ENCODE measurements around the gene CSF2RB. TPM values are rescaled to one million over a fixed set of nuclear protein-coding genes. Genes with fewer than 3 reads are reported as not detected.

CSF2RB gene
- total RNA-seq, 6 experiments from 2014 or later: 0.88 to 4.7 (median 2.4) TPM

DNA sequence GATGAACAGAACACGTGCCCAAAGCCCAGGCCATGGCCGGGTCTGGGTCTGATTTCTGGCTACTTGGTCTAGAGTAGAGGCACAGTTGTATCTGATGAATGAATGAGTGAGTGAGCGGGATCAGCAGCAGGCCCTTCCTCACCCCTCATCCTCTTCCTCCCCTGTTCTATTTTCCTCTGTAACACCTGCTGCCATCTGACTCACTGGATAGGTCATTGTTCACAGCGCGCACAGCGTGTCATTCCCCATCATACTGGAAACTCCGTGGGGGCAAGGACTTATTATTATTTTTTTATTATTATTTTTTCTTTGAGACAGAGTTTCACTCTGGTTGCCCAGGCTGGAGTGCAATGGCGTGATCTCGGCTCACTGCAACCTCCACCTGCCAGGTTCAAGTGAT lies 38.7 kb upstream of the CSF2RB start:
- TF ChIP-seq CTCF (IDR thresholded peaks at IDR 0.05) (no peak), POLR2A (IDR thresholded peaks at IDR 0.05) (no peak)
- intact Hi-C loops (cut with DNase I): loop anchor here (10.0 kb wide), 2 partner anchors 90 to 100 kb away; no protein-coding TSS in a partner anchor
- no peaks in the 10 kb centered on the region for H3K27me3 ChIP-seq
- H3K4me1 ChIP-seq: peaks cover 0 to 12% (median 5%) of the 10 kb centered on the region in 4 donors
- no peaks in the 10 kb centered on the region for H3K36me3 ChIP-seq
- WGBS (ENCODE audit: insufficient coverage, low coverage, low lambda C conversion rate, missing lambda C conversion rate): 92% methylated on average over 7 of the region's 9 CpGs
- no peaks in the 10 kb centered on the region for H3K9me3 ChIP-seq
- no peak for ATAC-seq
- no peak for DNase-seq
- H3K4me3 ChIP-seq: no peak overlapping the region
- peak overlapping the region in 2 of 3 donors; percentile 23 to 24 for H3K27ac ChIP-seq

GRCh38 chr22:36875741-36876140 lies 37.7 kb upstream of the CSF2RB start:
- ATAC-seq (no peak), DNase-seq (no peak)
- Histone ChIP-seq H3K4me3 (no peak overlapping the region), H3K27ac (no peak overlapping the region), H3K36me3 (no peaks in the 10 kb centered on the region), H3K27me3 (no peaks in the 10 kb centered on the region), H3K9me3 (no peaks in the 10 kb centered on the region), H3K4me1 (peaks cover 0 to 12% (median 5%) of the 10 kb centered on the region in 4 donors)
- 50% methylated on average over 2 of the region's 6 CpGs for WGBS (ENCODE audit: insufficient coverage, low coverage, low lambda C conversion rate, missing lambda C conversion rate)
- intact Hi-C loops (cut with DNase I): loop anchor here (10.0 kb wide), 2 partner anchors 89 to 99 kb away; no protein-coding TSS in a partner anchor
- TF ChIP-seq CTCF (IDR thresholded peaks at IDR 0.05): no peak
- no peak for TF ChIP-seq POLR2A (IDR thresholded peaks at IDR 0.05)

DNA sequence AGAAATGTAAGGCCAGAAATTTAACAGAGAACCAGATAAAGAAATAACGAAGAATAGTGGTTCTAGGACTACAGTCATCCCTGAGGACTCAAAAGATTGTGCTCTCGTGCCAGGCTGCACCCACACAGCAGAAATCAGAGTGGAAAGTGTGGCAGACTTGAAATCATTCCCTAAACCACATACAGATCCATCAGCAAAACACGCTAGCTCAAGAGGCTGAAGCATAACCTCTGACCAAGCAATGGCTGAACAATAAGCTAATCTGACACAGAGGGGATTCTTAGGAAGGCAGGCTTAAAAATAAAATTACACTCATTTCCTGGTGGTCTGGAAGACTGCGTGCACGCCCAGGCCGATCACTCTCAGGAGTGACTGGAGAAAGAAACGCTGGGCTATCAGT lies 33.7 kb upstream of the CSF2RB start:
- no peak overlapping the region for H3K4me3 ChIP-seq
- ATAC-seq: no peak
- TF ChIP-seq POLR2A (IDR thresholded peaks at IDR 0.05): no peak
- no peak for TF ChIP-seq CTCF (IDR thresholded peaks at IDR 0.05)
- WGBS (ENCODE audit: insufficient coverage, low coverage, low lambda C conversion rate, missing lambda C conversion rate): 51% methylated on average over 7 of the region's 7 CpGs
- H3K4me1 ChIP-seq: no peaks in the 10 kb centered on the region
- intact Hi-C loops (cut with DNase I): loop anchor here (10.0 kb wide), 2 partner anchors 85 to 95 kb away; no protein-coding TSS in a partner anchor
- no peak for DNase-seq
- no peaks in the 10 kb centered on the region for H3K27me3 ChIP-seq
- H3K9me3 ChIP-seq: no peaks in the 10 kb centered on the region
- no peak overlapping the region for H3K27ac ChIP-seq
- no peaks in the 10 kb centered on the region for H3K36me3 ChIP-seq

DNA sequence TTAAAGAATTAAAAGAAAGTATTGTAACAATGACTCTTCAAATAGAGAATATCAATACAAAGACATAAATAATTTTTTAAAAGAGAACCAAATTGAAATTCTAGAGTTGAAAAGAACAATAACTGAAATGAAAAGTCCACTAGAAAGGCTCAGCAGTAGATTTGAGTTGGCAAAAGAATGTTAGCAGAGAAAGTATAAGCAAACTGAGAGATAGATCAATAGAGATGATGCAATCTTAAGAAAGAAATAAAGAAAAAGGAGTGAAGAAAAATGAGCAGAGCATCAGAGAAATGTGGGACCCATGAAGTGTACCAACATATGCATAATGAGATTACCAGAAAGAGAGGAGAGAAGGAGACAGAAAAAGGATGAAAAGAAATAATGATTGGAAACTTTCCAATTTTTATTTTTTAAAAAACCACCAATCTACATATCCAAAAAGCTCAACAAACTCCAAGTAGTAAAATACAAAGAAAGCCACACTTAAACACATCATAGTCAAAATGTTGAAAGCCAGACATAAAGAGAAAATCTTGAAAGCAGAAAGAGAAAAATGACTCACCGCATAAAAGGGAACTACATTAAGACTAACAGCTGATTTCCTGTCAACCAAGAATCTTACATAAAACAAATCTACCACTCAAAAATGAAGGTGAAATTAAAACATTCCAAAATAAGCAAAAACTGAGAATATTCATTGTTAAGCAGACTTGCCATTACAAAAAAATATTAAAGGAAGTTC lies 31.8 kb upstream of the CSF2RB start:
- no peak for TF ChIP-seq CTCF (IDR thresholded peaks at IDR 0.05)
- TF ChIP-seq POLR2A (IDR thresholded peaks at IDR 0.05): no peak
- Histone ChIP-seq H3K36me3 (no peaks in the 10 kb centered on the region), H3K27ac (no peak overlapping the region), H3K9me3 (no peaks in the 10 kb centered on the region), H3K4me1 (no peaks in the 10 kb centered on the region), H3K27me3 (no peaks in the 10 kb centered on the region), H3K4me3 (no peak overlapping the region)
- 53% methylated on average over 1 of the region's 1 CpG for WGBS (ENCODE audit: insufficient coverage, low coverage, low lambda C conversion rate, missing lambda C conversion rate)
- DNase-seq (no peak), ATAC-seq (no peak)
- intact Hi-C loops (cut with DNase I): no loop called here

All from right lobe of liver (tissue), 6 donors.